ENCODE results near the gene B3GNT7. TPM values are rescaled to one million over a fixed set of nuclear protein-coding genes. Genes with fewer than 3 reads are reported as not detected.
"Not testable (repeated sequence)": the region's sequence is repeated elsewhere in the genome, so short reads cannot be mapped to it uniquely, and the experiment has no call there.

The B3GNT7 gene
- polyA plus RNA-seq, 1 donor, result 0.68 TPM

DNA sequence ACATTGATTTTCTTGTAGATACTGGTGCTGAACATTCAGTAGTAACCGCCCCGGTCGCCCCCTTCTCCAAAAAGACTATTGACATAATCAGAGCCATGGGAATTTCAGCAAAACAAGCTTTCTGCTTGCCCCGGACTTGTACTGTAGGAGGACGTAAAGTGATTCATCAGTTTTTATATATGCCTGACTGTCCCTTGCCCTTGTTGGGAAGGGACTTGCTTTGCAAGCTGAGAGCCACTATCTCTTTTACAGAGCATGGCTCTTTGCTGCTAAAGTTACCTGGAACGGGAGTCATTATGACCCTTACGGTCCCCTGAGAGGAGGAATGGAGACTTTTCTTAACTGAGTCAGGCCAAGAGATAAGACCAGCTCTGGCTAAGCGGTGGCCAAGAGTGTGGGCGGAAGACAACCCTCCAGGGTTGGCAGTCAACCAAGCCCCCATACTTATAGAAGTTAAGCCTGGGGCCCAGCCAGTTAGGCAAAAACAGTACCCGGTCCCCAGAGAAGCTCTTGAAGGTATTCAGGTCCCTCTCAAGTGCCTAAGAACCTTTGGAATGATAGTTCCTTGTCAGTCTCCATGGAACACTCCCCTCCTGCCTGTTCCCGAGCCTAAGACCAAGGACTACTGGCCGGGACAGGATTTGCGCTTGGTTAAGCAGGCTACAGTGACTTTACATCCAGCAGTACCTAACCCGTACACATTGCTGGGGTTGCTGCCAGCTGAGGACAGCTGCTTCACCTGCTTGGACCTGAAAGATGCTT lies 8.1 kb downstream of the B3GNT7 start:
- DNase-seq, result not testable (repeated sequence)

DNA sequence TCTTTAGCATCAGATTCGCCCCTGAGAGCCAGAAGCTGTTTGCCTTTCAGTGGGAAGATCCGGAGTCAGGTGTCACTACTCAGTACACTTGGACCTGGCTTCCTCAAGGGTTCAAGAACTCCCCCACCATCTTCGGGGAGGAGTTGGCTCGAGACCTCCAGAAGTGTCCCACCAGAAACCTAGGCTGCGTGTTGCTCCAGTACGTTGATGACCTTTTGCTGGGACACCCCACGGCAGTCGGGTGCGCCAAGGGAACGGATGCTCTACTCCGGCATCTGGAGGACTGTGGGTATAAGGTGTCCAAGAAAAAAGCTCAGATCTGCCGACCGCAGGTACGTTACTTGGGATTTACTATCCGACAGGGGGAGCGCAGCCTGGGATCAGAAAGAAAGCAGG lies 8.7 kb downstream of the B3GNT7 start:
- not testable (repeated sequence) for DNase-seq

DNA sequence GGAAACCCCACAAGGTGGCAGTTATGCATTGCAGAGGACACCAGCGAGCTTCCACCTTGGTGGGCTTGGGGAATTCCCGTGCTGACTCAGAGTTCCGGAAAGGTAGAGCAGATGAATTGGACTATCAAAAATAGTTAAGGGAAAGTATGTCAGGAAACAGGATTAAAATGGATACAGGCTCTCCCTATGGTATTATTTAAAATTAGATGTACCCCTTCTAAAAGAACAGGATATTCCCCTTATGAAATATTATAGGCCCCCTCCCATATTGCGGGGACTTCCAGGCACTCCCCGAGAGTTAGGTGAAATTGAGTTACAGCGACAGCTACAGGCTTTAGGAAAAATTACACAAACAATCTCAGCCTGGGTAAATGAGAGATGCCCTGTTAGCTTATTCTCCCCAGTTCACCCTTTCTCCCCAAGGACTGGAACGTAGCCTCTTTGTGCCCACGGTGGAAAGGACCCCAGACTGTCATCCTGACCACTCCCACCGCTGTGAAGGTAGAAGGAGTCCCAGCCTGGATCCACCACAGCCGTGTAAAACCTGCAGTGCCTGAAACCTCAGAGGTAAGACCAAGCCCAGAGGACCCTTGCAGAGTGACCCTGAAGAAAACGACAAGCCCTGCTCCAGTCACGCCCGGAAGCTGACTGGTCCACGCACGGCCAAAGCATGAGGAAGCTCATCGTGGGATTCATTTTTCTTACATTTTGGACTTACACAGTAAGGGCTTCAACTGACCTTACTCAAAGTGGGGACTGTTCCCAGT lies 10.3 kb downstream of the B3GNT7 start:
- not testable (repeated sequence) for DNase-seq

DNA sequence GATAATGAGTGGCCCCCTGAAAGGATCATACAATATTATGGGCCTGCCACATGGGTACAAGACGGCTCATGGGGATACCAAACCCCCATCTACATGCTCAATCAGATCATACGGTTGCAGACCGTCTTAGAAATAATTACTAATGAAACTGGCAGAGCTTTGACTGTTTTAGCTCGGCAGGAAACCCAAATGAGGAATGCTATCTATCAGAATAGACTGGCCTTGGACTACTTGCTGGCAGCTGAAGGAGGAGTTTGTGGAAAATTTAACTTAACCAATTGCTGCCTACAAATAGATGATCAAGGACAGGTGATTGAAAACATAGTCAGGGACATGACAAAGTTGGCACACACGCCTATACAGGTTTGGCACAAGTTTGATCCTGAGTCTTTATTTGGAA lies 12.2 kb downstream of the B3GNT7 start:
- not testable (repeated sequence) for DNase-seq

DNA sequence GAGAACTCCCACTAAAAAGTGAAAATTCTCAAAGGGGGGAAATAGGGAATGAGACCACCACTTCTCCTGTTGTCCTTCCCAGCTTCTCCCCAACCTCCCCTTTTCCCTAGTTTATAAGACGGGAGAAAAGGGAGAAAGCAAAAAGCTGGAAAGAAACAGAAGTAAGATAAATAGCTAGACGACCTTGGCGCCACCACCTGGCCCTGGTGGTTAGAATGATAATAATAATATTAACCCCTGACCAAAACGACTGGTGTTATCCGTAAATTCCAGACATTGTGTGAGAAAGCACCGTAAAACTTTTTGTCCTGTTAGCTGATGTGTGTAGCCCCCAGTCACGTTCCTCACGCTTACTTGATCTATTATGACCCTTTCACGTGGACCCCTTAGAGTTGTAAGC lies 12.8 kb downstream of the B3GNT7 start:
- not testable (repeated sequence) for DNase-seq

DNA sequence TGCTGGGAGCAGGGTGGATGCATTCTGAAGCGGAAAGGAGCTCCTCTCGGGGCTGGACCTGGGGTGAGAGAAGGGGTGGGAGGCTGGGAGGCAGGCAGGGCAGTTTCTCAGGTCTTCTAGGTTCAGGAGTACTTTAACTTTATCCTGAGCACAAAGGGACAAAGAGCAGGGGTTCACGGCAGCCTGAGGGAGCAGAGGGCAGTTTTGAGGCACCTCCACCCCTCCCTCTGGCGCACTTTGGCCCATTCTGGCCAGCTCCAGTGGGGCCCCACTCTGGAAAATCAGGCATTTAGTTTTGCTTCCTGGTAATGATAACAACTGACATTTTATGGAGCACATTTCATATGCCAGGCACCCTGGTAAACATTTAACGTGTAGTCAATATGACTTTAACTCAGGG lies 14.3 kb downstream of the B3GNT7 start:
- no peak for DNase-seq

DNA sequence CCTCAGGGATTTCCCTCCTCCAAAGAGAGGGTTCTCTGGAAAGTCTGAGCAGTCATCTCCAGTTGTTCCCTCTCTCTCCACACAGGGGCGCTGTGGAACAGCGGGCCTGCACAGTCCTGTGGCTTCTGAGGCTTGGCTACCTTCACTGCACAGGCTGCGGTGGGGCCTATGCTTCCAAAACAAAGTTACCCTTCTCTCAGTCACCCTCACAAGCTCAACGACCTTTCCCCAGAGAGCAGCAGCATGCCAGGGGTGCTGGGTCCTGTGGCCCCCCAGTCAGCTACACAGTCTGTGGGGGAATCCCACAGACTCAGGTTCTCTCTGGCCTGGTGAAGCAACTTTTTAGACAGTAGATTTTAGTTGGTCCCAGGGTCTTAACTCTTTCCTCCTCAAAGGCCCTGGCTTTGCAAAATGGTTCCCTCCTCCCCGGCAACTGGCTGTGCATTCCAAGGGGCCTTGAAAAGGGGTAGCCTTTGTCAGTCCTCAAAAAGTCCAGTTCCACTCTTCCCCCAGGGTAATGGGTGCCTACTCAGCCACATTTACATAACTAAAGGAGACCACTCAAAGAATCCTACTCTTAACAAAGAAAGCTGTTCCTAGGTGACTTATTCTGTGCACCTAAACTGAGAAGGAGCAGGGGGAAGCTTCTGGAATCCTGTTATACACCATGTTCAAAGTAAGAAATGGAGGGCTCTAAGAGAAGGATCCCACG lies 14.9 kb downstream of the B3GNT7 start:
- DNase-seq, result no peak

DNA sequence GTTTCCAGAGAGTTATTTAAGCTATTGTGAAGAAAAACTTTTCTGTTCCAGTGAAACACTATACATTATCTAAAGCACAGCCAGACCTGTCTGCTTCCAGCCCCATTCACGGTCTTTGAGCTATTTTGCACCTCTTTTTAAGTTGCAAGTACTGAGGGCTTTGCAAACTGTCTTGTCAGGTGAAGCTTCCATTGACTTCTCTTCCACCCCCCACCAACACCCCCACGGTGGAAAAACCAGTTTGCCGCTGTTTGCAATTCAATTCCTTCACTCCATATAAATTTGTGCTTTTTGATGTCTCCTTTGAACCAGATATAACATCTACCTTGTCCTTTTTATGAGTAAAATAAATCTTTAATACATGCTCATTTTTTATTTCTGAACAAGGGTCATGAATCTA lies 15.7 kb downstream of the B3GNT7 start:
- no peak for DNase-seq

DNA sequence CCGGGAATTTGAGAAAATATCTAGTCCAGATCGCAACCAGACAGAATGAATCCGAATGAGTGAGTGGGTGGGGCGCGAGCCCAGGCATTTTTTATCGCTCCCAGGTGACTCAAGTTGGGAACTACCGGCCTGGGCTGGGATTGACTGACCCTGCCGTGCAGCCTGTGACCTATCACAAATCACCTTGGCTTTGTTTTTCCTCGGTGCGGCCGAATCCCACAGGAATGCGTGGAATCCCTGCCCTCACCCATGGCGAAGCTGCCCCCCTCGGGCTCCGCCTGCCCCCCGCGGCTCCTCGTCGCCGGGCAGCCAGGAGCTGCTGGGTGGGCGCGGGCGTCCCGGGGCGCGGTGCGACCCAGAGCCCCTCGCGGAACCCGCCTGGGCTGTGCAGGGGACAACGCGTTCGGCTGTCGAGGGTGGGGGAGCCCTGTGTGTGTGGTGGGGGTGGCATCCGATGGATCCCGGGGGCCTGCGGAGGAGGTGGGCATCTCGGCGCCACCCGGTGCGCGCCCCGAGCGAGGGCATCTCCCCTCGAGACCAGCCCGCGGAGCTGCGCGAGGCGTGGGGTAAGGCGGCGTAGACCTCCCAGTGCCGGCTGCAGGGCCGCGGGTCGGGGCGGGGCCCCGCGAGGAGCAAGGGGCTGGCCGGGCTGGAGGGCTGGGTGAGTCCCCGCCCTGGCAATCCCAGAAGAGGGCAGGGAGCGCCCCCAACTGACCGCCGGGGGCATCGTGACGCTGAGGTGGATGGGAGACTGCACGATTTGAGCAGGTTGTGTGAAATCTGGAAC lies 16.5 kb downstream of the B3GNT7 start:
- peak; percentile 79 for DNase-seq

DNA sequence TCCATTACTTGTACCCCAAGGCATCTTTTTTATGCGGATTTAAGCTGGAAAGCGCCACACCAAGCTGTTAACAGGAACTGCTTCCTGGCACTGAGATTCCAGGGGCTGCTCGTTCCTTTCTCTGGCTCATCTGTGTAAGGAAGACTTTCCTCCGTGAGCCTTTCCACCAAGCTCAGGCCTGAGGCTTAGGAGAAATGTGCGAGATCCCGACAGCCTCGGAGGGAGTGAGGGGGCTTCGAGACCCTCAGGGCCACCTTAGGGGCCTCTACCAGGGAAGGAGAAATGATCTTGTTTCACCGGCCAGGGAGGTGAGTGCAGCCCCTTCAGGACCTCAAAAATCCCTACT lies 17.1 kb downstream of the B3GNT7 start:
- no peak for DNase-seq

DNA sequence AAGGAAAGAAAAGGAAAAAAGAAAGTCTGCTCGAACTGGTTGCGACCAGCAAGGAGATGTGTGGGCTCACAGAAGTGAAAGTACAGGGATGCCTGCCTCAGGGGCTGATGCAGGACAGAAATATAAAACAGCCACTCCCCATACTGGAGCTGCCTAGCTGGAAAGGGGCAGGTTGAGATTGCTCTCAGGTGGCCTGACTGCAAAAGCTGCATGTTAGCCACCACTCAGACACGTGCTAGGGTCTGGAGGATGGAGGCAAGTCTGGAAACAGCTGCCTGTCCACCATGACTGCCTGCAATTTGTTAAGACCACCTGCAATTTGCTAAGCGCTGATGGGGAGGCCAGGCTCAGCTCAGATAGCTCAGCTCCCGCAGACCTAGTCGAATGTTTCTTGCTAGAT lies 17.9 kb downstream of the B3GNT7 start:
- no peak for DNase-seq

DNA sequence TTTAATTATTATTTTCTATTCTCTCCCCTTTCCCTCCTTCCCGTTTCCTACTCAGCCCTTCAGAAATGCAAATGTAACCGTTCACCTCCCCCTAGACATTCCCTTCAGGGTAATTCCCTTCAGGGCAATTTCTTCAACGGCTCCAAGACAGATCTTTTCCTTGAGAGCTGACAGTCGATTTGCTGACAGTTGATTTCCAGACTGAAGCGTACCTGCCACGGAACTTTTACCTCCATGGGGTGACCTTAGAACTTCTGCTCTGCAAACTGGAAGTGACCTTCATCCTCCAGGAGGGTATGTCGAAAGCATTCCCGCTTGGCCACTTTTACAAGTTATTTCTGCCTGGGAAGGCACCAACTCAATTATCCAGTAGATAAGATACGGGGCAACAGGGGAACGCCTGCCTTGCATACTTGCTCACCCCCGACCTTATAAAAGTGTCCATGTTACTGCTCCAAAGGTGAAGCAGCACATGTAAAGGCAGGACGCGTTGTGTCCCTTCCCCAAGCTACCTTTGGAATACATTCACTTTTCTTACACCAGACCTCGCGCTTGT lies 18.5 kb downstream of the B3GNT7 start:
- no peak for DNase-seq

DNA sequence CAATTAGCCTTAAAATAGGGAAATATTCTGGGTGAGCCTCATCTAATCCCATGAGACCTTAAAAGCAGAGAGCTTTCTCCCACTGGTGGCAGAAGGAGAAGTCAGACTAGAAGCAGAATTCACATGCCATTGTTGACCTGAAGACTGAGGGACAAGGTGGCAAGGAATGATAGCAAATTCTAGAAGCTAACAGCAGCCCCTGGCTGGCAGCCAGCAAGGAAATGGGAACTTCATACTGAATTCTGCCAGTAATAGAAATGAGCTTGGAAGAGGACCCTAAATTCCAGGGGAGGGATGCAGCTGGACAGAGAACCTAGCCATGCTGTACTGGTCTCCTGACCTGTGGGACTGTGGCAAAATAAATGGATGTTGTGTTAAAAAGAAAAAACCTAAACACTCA lies 19.5 kb downstream of the B3GNT7 start:
- DNase-seq, result no peak

DNA sequence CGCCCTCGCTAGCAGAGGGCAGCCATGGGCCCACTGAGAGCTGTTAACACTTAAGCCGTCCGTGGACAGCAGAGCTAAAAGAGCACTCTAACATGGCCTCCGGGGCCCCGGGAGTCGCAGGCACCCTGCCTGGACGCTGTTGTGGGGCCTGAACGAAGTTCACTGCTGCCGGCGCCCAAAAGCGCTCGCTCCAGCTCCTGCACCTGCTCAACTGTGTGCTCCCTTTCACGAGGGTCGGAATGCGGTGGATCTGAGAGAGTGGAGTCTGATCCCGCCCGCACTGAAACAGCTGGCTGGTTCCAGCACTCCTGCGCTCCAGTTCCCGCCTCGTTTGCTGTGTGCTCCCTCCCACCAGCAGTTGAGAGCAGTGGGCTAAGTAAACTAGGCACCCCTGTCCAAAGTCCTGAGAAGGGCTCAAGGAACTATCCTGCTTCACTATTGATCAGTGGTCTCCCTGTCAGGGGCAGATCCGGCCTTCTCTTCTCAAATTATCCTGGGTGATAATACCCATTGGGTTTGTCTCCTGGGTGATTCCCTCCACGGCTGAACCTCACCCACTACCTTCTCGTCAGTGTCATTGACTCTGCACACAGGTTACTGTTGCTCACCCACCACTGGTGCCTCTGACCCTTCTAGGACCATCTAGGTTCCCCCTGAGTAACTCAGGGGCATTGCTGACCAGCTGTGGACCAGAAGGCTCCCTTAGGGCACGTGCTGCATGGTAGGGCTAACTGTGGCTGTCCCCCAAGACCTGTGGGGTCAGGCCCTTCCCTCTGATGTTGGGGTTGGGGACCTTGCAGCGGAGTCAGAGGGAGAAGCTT lies 23.5 kb downstream of the B3GNT7 start:
- no peak for DNase-seq

DNA sequence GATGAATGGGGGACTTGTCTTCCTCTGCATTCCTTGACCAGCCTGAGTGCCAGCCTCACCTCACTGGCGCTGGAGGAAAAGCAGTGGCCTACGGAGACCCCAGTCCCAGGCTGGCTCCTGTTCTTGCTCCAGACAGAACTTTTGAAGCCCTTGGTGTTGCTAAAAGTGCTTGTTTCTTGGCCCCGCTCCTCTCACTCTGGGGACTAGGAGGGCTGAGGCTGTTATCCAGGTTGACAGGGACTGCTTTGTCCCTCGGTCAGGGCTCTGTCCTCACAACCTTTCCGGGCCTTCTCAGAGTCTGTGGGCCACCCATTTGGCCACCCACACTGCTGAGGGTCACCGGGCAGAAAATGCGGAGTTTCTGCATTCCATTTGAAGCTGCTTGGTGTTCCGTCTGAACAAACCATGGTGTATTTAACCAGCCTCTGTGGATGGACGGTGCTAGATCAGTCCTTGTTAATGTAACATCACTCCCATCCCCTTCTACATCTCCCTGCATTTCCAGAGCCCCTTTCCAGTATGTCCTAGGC lies 25.6 kb downstream of the B3GNT7 start:
- DNase-seq, result no peak

DNA sequence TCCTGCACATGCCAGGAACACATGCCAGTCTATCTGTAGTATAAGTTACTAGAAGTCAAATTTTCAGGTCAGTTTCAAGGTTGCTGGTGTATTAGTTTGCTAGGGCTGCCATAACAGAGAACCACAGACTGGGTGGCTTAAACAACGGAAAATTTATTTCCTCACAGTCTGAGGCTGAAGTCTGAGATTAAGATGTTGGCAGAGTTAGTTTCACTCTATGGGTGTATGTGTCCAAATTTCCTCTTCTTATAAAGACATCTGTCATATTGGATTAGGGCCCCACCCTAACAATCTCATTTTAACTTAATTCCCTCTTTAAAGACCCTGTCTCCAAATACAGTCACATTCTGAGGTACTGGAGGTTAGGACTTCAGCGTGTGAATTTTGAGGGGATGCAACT lies 26.5 kb downstream of the B3GNT7 start:
- no peak for DNase-seq

DNA sequence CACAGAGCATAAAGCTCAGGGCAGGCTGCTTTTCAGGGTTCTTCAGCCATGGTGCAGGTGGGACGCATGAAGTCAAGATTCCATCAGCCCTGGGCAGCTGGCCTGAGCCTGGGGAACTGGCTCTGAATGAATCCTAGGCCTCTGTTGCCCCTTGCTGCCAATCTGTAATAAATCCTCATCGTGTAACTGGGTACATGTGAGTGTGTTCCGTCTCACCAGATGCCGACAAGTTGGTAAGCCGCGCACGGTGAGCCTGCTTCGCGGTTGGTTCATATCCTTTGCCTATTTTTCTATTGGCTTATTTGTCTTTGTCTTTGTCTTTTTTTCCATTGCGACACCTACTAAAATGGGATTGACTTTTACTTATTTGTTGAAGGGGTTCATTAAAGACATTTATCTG lies 27.7 kb downstream of the B3GNT7 start:
- no peak for DNase-seq

DNA sequence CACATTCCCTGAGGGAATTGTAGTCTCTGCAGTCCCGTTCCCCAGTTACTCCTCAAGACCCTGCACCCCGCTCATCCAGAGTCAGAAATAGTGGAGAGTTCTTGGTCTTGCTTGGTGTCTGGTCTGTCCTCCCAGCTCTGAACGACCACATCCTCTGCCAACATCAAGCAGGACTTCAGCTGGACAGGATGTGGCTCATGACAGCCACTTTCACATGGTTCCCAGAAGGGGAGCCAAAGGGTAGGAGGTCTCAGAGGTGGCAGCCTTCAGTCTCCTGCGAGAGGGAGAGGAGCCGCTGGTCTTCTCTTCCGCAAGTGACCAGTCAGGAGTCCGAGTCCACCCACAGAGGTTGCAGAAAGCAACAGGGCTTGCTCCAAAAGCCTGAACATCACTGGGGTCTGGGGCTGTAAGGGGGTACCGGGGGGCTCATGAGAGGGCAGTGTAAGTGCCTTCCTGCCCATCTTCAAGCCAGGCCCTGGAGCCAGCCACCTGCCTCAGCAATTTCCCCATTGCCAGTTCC lies 29.8 kb downstream of the B3GNT7 start:
- no peak for DNase-seq

DNA sequence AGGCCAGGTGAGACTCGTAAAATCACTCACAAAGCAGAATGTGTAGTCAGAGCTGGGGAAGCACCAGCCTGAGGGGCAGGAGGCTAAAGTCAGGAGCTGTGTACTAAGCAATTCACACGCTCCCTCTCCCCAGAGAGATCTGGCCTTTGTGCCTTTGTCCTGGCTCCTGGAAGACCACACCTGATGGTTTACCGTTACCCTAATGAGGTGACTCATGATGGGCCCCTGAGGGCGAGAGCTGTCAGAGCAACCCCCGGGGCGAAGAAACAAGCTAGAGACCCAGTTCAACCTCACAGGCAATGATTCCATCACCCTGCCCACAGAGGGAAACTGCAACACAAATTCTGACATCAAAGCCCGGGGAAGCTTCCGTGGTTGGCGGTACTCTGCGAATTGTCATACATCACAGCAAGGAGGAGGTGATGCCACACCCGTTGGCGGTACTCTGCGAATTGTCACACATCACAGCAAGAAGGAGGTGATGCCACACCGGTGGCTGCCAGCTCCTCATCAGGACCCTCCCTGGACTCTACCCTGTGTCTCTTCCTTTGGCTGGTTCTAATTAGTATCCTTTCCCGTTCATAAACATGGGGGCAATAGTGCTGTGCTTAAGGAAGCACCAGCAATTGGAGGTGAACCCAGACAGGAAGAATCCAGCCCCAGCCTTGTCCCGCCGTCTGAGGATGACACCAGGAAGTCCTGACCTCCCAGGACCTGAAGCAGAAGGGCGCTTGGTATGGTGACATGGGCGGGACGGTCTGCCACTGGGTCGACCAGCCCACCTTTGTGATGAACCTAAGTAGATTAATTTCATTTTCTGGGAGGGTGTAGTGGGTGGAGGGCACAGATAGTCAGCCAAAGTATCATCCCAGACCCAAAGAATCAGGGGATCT lies 30.5 kb downstream of the B3GNT7 start:
- no peak for DNase-seq

DNA sequence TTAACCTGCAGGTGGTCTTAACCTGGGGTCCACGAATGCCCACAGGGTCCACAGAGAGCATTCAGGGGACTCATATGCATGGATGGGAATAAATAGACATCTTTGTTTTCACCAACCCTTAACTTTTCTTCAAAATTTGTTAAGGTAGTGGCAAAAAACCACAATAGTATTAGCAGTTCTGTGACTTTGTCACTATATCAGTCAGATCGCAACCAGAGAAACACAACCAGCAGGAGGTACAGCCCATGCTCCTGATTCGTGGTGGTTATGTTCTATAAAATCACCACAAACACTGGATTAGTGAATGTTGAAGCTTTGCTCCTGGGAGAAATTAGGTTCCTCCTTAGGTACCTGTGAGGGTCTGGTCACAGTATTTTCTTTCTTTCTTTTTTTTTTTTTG lies 31.6 kb downstream of the B3GNT7 start:
- DNase-seq, result no peak

All from hindlimb muscle (tissue), 1 donor.